ENCODE measurements around the gene EYS. TPM values are rescaled to one million over a fixed set of nuclear protein-coding genes. Genes with fewer than 3 reads are reported as not detected.

The EYS gene
- total and polyA plus RNA-seq, 2 of the 8 experiments (the other 6 are each of a cell fraction or from before 2014, with no cell fraction given), result 0.05 to 0.13 TPM

GRCh38 chr6:64034291-64034690, 1672.7 kb downstream of the EYS start:
- H3K79me1 ChIP-seq (ENCODE audit: low read depth, low read length), result no peaks in the 10 kb centered on the region
- H3K4me3 ChIP-seq (ENCODE audit: extremely low read depth in 1 of 4, insufficient read depth in 2 of 4, low read depth in 3 of 4, low read length in 4 of 4), result no peak overlapping the region
- no peak overlapping the region for H2AFZ ChIP-seq (ENCODE audit: low read length)
- no peaks in the 10 kb centered on the region for H3K4me1 ChIP-seq (replicated peaks in 1 of 4; ENCODE audit: control insufficient read depth in 3 of 4, insufficient read depth in 4 of 4, low read length in 3 of 4)
- no peak overlapping the region for H2AK5ac ChIP-seq (ENCODE audit: low read depth, low read length)
- H3K4ac ChIP-seq (replicated peaks; ENCODE audit: insufficient read length, low read depth, low read length), result no peak overlapping the region
- H4K8ac ChIP-seq (ENCODE audit: extremely low read depth, insufficient read depth, low read length), result no peak overlapping the region
- H3K23me2 ChIP-seq (ENCODE audit: low read depth, low read length), result no peaks in the 10 kb centered on the region
- CTCF ChIA-PET (ENCODE audit: partially characterized antibody), result no interaction called here
- H3K36me3 ChIP-seq (ENCODE audit: control insufficient read depth in 2 of 4, insufficient read depth in 4 of 4, low read length in 3 of 4), result no peaks in the 10 kb centered on the region
- POLR2A ChIA-PET (ENCODE audit: partially characterized antibody), result no interaction called here
- H2BK20ac ChIP-seq (ENCODE audit: low read length), result no peak overlapping the region
- no peaks in the 10 kb centered on the region for H3K79me2 ChIP-seq (ENCODE audit: control insufficient read depth in 1 of 2, insufficient read depth in 2 of 2, low read length in 2 of 2)
- TF ChIP-seq EP300 (IDR thresholded peaks at IDR 0.05; ENCODE audit: borderline replicate concordance in 1 of 2, low read depth in 2 of 2, low read length in 2 of 2), result no peak
- no peak overlapping the region for H2BK5ac ChIP-seq (ENCODE audit: low read depth, low read length)
- H2BK15ac ChIP-seq (ENCODE audit: low read length), result no peak overlapping the region
- DNase-seq (ENCODE audit: low read depth in 1 of 2, low spot score in 2 of 2), result no peak
- FAIRE-seq, result no peak
- no peaks in the 10 kb centered on the region for H4K20me1 ChIP-seq (replicated peaks in 1 of 2; ENCODE audit: control insufficient read depth in 1 of 2, insufficient read depth in 2 of 2, low read length in 2 of 2)
- H3K18ac ChIP-seq (ENCODE audit: extremely low read depth, low read length), result no peak overlapping the region
- H3K4me2 ChIP-seq (ENCODE audit: insufficient read depth in 1 of 2, low read depth in 2 of 2, low read length in 2 of 2), result no peak overlapping the region
- no peak overlapping the region for H3K14ac ChIP-seq (ENCODE audit: insufficient read length)
- H2BK120ac ChIP-seq (replicated peaks; ENCODE audit: low read depth, low read length), result no peak overlapping the region
- no peak overlapping the region for H3K9ac ChIP-seq (replicated peaks in 1 of 4; ENCODE audit: extremely low read depth in 1 of 4, low read depth in 3 of 4, low read length in 3 of 4)
- H3K23ac ChIP-seq (ENCODE audit: insufficient read length), result no peak overlapping the region
- no peak overlapping the region for H3K27ac ChIP-seq (ENCODE audit: low read depth, low read length)
- WGBS, 2 experiments (ENCODE audit: extremely low coverage in 1 of 2, insufficient coverage in 1 of 2, insufficient read length in 1 of 2, insufficient replicate concordance in 2 of 2, low coverage in 1 of 2, low lambda C conversion rate in 2 of 2, missing lambda C conversion rate in 1 of 2), result 92% methylated on average over 4 of the region's 4 CpGs; no CpG with 5 or more reads in 1 of the 2 experiments
- peaks cover 0 to 9% of the 10 kb centered on the region in 2 experiments; a peak in 1 of 4 replicates for H3K9me3 ChIP-seq (ENCODE audit: insufficient read depth in 2 of 2, low read depth in 1 of 2, low read length in 1 of 2)
- H2BK12ac ChIP-seq (ENCODE audit: low read depth, low read length), result no peak overlapping the region
- no peak overlapping the region for H4K91ac ChIP-seq (replicated peaks; ENCODE audit: insufficient read length, low read length)
- no peak overlapping the region for H4K5ac ChIP-seq (ENCODE audit: insufficient read length, low read depth, low read length)
- no peaks in the 10 kb centered on the region for H3K27me3 ChIP-seq (replicated peaks in 1 of 4; ENCODE audit: control insufficient read depth in 3 of 4, extremely low read depth in 1 of 4, insufficient read depth in 3 of 4, low read length in 3 of 4)
- no peak overlapping the region for H3K56ac ChIP-seq (replicated peaks; ENCODE audit: insufficient read length, low read depth, low read length)

Measured in H1 (cell line).